ENCODE data around the gene VTI1B.

VTI1B gene

GRCh38 chr14:67653651-67654280, 20.7 kb downstream of the VTI1B start:
- no peaks in the 10 kb centered on the region for H3K4me1 ChIP-seq (ENCODE audit: control insufficient read depth in 2 of 2, insufficient read depth in 2 of 2, low read length in 2 of 2)
- no peaks in the 10 kb centered on the region for H3K9me3 ChIP-seq (ENCODE audit: control insufficient read depth in 2 of 2, low read length in 2 of 2)
- H3K4me3 ChIP-seq (ENCODE audit: low read length in 2 of 2) = no peak overlapping the region
- no peak overlapping the region for H3K9ac ChIP-seq (ENCODE audit: low read depth in 1 of 2, low read length in 2 of 2)
- no peaks in the 10 kb centered on the region for H3K27me3 ChIP-seq (ENCODE audit: control insufficient read depth in 2 of 2, insufficient read depth in 2 of 2, low read length in 2 of 2)
- peaks cover 73% of the 10 kb centered on the region in 2 donors for H3K36me3 ChIP-seq (ENCODE audit: control insufficient read depth in 2 of 2, insufficient read depth in 2 of 2, low read length in 2 of 2)
- no peak overlapping the region for H3K27ac ChIP-seq (ENCODE audit: low read depth in 2 of 2, low read length in 2 of 2)

GRCh38 chr14:67652189-67652588, 22.2 kb downstream of the VTI1B start:
- Histone ChIP-seq H3K9me3 (ENCODE audit: control insufficient read depth in 2 of 2, low read length in 2 of 2) (no peaks in the 10 kb centered on the region), H3K27me3 (ENCODE audit: control insufficient read depth in 2 of 2, insufficient read depth in 2 of 2, low read length in 2 of 2) (no peaks in the 10 kb centered on the region), H3K36me3 (ENCODE audit: control insufficient read depth in 2 of 2, insufficient read depth in 2 of 2, low read length in 2 of 2) (peaks cover 74 to 78% of the 10 kb centered on the region in 2 donors), H3K9ac (ENCODE audit: low read depth in 1 of 2, low read length in 2 of 2) (no peak overlapping the region), H3K4me3 (ENCODE audit: low read length in 2 of 2) (no peak overlapping the region), H3K27ac (ENCODE audit: low read depth in 2 of 2, low read length in 2 of 2) (no peak overlapping the region), H3K4me1 (ENCODE audit: control insufficient read depth in 2 of 2, insufficient read depth in 2 of 2, low read length in 2 of 2) (no peaks in the 10 kb centered on the region)

- no peak overlapping the region for H3K9ac ChIP-seq (ENCODE audit: low read depth in 1 of 2, low read length in 2 of 2)
- no peaks in the 10 kb centered on the region for H3K4me1 ChIP-seq (ENCODE audit: control insufficient read depth in 2 of 2, insufficient read depth in 2 of 2, low read length in 2 of 2)
- H3K36me3 ChIP-seq (ENCODE audit: control insufficient read depth in 2 of 2, insufficient read depth in 2 of 2, low read length in 2 of 2) = peaks cover 70 to 72% of the 10 kb centered on the region in 2 donors
- no peak overlapping the region for H3K27ac ChIP-seq (ENCODE audit: low read depth in 2 of 2, low read length in 2 of 2)
- H3K4me3 ChIP-seq (ENCODE audit: low read length in 2 of 2) = no peak overlapping the region
- no peaks in the 10 kb centered on the region for H3K27me3 ChIP-seq (ENCODE audit: control insufficient read depth in 2 of 2, insufficient read depth in 2 of 2, low read length in 2 of 2)
- no peaks in the 10 kb centered on the region for H3K9me3 ChIP-seq (ENCODE audit: control insufficient read depth in 2 of 2, low read length in 2 of 2)
Observed at GRCh38 chr14:67650694-67651093, 23.7 kb downstream of the VTI1B start.

GRCh38 chr14:67650151-67650550, 24.3 kb downstream of the VTI1B start:
- Histone ChIP-seq H3K4me1 (ENCODE audit: control insufficient read depth in 2 of 2, insufficient read depth in 2 of 2, low read length in 2 of 2) (no peaks in the 10 kb centered on the region), H3K36me3 (ENCODE audit: control insufficient read depth in 2 of 2, insufficient read depth in 2 of 2, low read length in 2 of 2) (peaks cover 67 to 68% of the 10 kb centered on the region in 2 donors), H3K4me3 (ENCODE audit: low read length in 2 of 2) (no peak overlapping the region), H3K27ac (ENCODE audit: low read depth in 2 of 2, low read length in 2 of 2) (no peak overlapping the region), H3K9ac (ENCODE audit: low read depth in 1 of 2, low read length in 2 of 2) (no peak overlapping the region), H3K9me3 (ENCODE audit: control insufficient read depth in 2 of 2, low read length in 2 of 2) (no peaks in the 10 kb centered on the region), H3K27me3 (ENCODE audit: control insufficient read depth in 2 of 2, insufficient read depth in 2 of 2, low read length in 2 of 2) (no peaks in the 10 kb centered on the region)

- H3K9ac ChIP-seq (ENCODE audit: low read depth in 1 of 2, low read length in 2 of 2) = no peak overlapping the region
- H3K27me3 ChIP-seq (ENCODE audit: control insufficient read depth in 2 of 2, insufficient read depth in 2 of 2, low read length in 2 of 2) = no peaks in the 10 kb centered on the region
- no peaks in the 10 kb centered on the region for H3K4me1 ChIP-seq (ENCODE audit: control insufficient read depth in 2 of 2, insufficient read depth in 2 of 2, low read length in 2 of 2)
- no peaks in the 10 kb centered on the region for H3K9me3 ChIP-seq (ENCODE audit: control insufficient read depth in 2 of 2, low read length in 2 of 2)
- no peak overlapping the region for H3K27ac ChIP-seq (ENCODE audit: low read depth in 2 of 2, low read length in 2 of 2)
- H3K4me3 ChIP-seq (ENCODE audit: low read length in 2 of 2) = no peak overlapping the region
- H3K36me3 ChIP-seq (ENCODE audit: control insufficient read depth in 2 of 2, insufficient read depth in 2 of 2, low read length in 2 of 2) = peaks cover 37 to 40% of the 10 kb centered on the region in 2 donors
Observed at GRCh38 chr14:67646131-67646530, 28.3 kb downstream of the VTI1B start.

GRCh38 chr14:67645414-67645813, 29.0 kb downstream of the VTI1B start:
- Histone ChIP-seq H3K4me3 (ENCODE audit: low read length in 2 of 2) (no peak overlapping the region), H3K27ac (ENCODE audit: low read depth in 2 of 2, low read length in 2 of 2) (no peak overlapping the region), H3K27me3 (ENCODE audit: control insufficient read depth in 2 of 2, insufficient read depth in 2 of 2, low read length in 2 of 2) (no peaks in the 10 kb centered on the region), H3K4me1 (ENCODE audit: control insufficient read depth in 2 of 2, insufficient read depth in 2 of 2, low read length in 2 of 2) (no peaks in the 10 kb centered on the region), H3K9me3 (ENCODE audit: control insufficient read depth in 2 of 2, low read length in 2 of 2) (no peaks in the 10 kb centered on the region), H3K9ac (ENCODE audit: low read depth in 1 of 2, low read length in 2 of 2) (no peak overlapping the region), H3K36me3 (ENCODE audit: control insufficient read depth in 2 of 2, insufficient read depth in 2 of 2, low read length in 2 of 2) (peaks cover 29 to 33% of the 10 kb centered on the region in 2 donors)

GRCh38 chr14:67644428-67644827, 30.0 kb downstream of the VTI1B start:
- H3K9me3 ChIP-seq (ENCODE audit: control insufficient read depth in 2 of 2, low read length in 2 of 2) = no peaks in the 10 kb centered on the region
- no peak overlapping the region for H3K9ac ChIP-seq (ENCODE audit: low read depth in 1 of 2, low read length in 2 of 2)
- H3K4me1 ChIP-seq (ENCODE audit: control insufficient read depth in 2 of 2, insufficient read depth in 2 of 2, low read length in 2 of 2) = no peaks in the 10 kb centered on the region
- peaks cover 21 to 23% of the 10 kb centered on the region in 2 donors for H3K36me3 ChIP-seq (ENCODE audit: control insufficient read depth in 2 of 2, insufficient read depth in 2 of 2, low read length in 2 of 2)
- H3K4me3 ChIP-seq (ENCODE audit: low read length in 2 of 2) = no peak overlapping the region
- H3K27me3 ChIP-seq (ENCODE audit: control insufficient read depth in 2 of 2, insufficient read depth in 2 of 2, low read length in 2 of 2) = no peaks in the 10 kb centered on the region
- H3K27ac ChIP-seq (ENCODE audit: low read depth in 2 of 2, low read length in 2 of 2) = no peak overlapping the region

GRCh38 chr14:67643713-67644112, 30.7 kb downstream of the VTI1B start:
- no peak overlapping the region for H3K4me3 ChIP-seq (ENCODE audit: low read length in 2 of 2)
- H3K9me3 ChIP-seq (ENCODE audit: control insufficient read depth in 2 of 2, low read length in 2 of 2) = no peaks in the 10 kb centered on the region
- H3K9ac ChIP-seq (ENCODE audit: low read depth in 1 of 2, low read length in 2 of 2) = no peak overlapping the region
- no peak overlapping the region for H3K27ac ChIP-seq (ENCODE audit: low read depth in 2 of 2, low read length in 2 of 2)
- no peaks in the 10 kb centered on the region for H3K27me3 ChIP-seq (ENCODE audit: control insufficient read depth in 2 of 2, insufficient read depth in 2 of 2, low read length in 2 of 2)
- no peaks in the 10 kb centered on the region for H3K4me1 ChIP-seq (ENCODE audit: control insufficient read depth in 2 of 2, insufficient read depth in 2 of 2, low read length in 2 of 2)
- peaks cover 14 to 16% of the 10 kb centered on the region in 2 donors for H3K36me3 ChIP-seq (ENCODE audit: control insufficient read depth in 2 of 2, insufficient read depth in 2 of 2, low read length in 2 of 2)

- Histone ChIP-seq H3K4me3 (ENCODE audit: low read length in 2 of 2) (no peak overlapping the region), H3K9ac (ENCODE audit: low read depth in 1 of 2, low read length in 2 of 2) (no peak overlapping the region), H3K27me3 (ENCODE audit: control insufficient read depth in 2 of 2, insufficient read depth in 2 of 2, low read length in 2 of 2) (no peaks in the 10 kb centered on the region)
Observed at GRCh38 chr14:67641902-67642749, 32.3 kb downstream of the VTI1B start.

GRCh38 chr14:67641480-67641879, 33.0 kb downstream of the VTI1B start:
- H3K27ac ChIP-seq (ENCODE audit: low read depth in 2 of 2, low read length in 2 of 2) = no peak overlapping the region
- no peaks in the 10 kb centered on the region for H3K4me1 ChIP-seq (ENCODE audit: control insufficient read depth in 2 of 2, insufficient read depth in 2 of 2, low read length in 2 of 2)
- no peaks in the 10 kb centered on the region for H3K27me3 ChIP-seq (ENCODE audit: control insufficient read depth in 2 of 2, insufficient read depth in 2 of 2, low read length in 2 of 2)
- no peak overlapping the region for H3K4me3 ChIP-seq (ENCODE audit: low read length in 2 of 2)
- H3K9me3 ChIP-seq (ENCODE audit: control insufficient read depth in 2 of 2, low read length in 2 of 2) = no peaks in the 10 kb centered on the region
- no peak overlapping the region for H3K9ac ChIP-seq (ENCODE audit: low read depth in 1 of 2, low read length in 2 of 2)
- peaks cover 6 to 7% of the 10 kb centered on the region in 2 donors for H3K36me3 ChIP-seq (ENCODE audit: control insufficient read depth in 2 of 2, insufficient read depth in 2 of 2, low read length in 2 of 2)

More at GRCh38 chr14:67641902-67642749, 32.3 kb downstream of the VTI1B start:
- H3K36me3 ChIP-seq (ENCODE audit: control insufficient read depth in 2 of 2, insufficient read depth in 2 of 2, low read length in 2 of 2) = peaks cover 8 to 10% of the 10 kb centered on the region in 2 donors
- H3K27ac ChIP-seq (ENCODE audit: low read depth in 2 of 2, low read length in 2 of 2) = no peak overlapping the region
- no peaks in the 10 kb centered on the region for H3K4me1 ChIP-seq (ENCODE audit: control insufficient read depth in 2 of 2, insufficient read depth in 2 of 2, low read length in 2 of 2)
- no peaks in the 10 kb centered on the region for H3K9me3 ChIP-seq (ENCODE audit: control insufficient read depth in 2 of 2, low read length in 2 of 2)

Measured in mucosa of rectum (tissue), 2 donors.